ENCODE results near the gene LRRC41. TPM values are rescaled to one million over a fixed set of nuclear protein-coding genes. Genes with fewer than 3 reads are reported as not detected.

Gene LRRC41
- total RNA-seq, 1 donor from 2014 or later: 63.1 TPM

DNA sequence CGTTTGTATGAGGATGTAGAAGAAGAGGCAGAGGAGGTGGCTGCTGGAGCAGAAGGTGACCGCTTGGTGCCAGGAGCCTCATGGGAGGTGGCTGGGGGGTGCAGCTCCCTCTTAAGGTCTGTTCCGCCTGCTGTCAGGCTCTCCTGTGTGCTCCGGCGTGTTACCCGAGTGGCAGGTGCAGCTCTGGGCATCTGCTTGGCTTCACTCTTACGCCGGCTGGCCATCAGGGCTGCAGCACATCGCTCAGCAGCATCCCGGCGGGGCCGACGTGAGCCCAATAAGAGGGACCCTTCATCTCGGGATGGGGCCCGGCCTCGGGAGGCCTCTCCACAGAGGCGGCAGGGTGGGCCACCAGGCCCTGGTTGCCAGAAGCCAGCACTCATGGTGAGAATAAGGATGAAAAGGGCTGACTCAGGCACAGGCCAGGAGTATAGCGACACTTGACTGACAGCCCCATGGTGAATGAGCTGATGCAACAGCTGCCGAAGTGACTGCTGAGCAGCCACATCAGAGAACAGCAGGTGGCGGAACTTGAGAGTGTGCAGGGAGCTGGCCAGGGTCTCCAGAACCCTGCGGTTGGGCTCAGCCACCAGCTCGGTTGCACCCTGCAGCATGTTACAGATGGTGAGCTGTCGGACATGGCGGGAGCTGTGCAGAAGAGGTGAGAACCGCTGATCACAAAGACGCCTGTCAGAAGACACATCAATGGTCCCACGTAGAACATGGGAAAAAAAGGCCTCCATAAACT lies 17.5 kb downstream of the LRRC41 start:
- Mint-ChIP-seq H3K27ac (peak overlapping the region; percentile 74), H3K4me1 (peaks cover 21% of the 10 kb centered on the region)

DNA sequence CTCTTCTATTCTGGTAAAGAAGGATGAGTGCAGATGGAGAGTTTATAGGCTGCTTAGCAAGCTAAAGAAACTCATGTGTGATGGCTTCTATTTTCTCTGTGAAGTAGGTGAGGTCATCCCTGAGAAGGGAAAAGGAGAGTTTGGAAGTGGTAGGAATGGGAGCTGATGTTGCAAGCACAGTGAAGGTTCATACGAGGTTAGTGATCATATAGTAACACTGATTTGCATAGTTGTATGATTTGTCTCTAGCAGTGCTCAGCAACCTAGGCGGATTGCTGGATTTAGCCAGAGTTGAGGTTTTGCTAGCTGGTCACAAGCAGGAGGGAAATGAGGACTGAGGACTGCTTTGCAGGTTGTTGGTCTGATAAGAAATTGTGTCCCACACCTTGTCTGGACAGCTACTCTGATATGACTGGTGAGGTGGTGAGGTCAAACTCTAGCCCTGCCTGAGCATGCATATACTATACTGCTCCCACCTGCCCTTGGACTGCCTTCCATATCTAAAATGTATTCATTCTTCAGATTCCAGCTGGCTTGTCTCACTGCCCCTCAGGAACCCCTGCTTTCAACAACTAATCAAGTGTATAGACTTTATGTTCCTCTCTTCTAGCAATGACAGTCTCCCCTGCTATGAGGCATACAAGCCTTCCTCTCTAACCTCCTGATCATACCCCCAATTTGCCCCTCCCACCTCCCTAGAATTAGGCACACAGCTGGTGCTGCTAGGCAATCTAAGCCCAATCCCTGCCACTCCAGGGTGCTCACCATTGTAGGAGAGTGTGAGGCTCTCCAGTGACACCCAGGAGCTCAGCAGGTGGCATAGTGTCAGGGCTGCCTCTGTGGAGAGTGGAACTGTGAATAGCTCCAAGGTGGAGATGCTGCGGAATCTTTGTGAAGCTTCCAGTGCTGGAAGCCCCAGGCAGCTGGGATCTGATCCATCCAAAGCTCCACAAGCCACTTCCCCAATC lies 18.5 kb downstream of the LRRC41 start:
- Mint-ChIP-seq H3K4me1 (peaks cover 21% of the 10 kb centered on the region), H3K27me3 (no peaks in the 10 kb centered on the region), H3K27ac (peak overlapping the region; percentile 71), H3K36me3 (ENCODE audit: low read depth) (peaks cover 56% of the 10 kb centered on the region), H3K4me3 (no peak overlapping the region), H3K9me3 (no peaks in the 10 kb centered on the region)
- intact Hi-C loops (cut with micrococcal nuclease): loop anchor here (5.0 kb wide), 1 partner anchor 57 kb away; the partner anchor contains the start of gene NSUN4
- no peak for DNase-seq

More for the DNA sequence above, 17.5 kb downstream of the LRRC41 start:
- Mint-ChIP-seq H3K9me3 (no peaks in the 10 kb centered on the region), H3K27me3 (no peaks in the 10 kb centered on the region), H3K36me3 (ENCODE audit: low read depth) (peaks cover 53% of the 10 kb centered on the region), H3K4me3 (no peak overlapping the region)
- peak; percentile 81 for DNase-seq
- intact Hi-C loops (cut with micrococcal nuclease): loop anchor here (5.0 kb wide), 1 partner anchor 56 kb away; the partner anchor contains the start of gene NSUN4

DNA sequence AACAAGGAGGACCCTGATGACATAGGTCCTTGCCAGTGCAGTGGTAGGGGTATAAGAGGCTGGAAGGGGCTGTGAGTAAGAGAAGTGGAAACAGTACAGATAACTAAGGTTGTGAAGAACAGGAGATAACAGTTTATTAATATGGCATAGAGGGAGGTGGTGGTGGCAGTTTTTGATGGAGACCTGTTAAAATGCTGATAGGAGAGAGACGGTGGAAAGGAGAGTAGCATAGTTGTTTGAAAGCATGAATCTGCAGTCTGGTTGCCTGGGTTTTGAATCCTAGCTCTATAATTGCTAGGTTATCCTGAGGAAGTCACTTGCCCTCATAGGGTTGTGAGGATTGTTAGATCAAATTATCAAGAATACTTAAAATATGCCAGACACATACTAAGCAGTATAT lies 19.4 kb downstream of the LRRC41 start:
- H3K27me3 Mint-ChIP-seq: no peaks in the 10 kb centered on the region
- no peak overlapping the region for H3K4me3 Mint-ChIP-seq
- H3K27ac Mint-ChIP-seq: no peak overlapping the region
- H3K36me3 Mint-ChIP-seq (ENCODE audit: low read depth): peaks cover 54% of the 10 kb centered on the region
- H3K4me1 Mint-ChIP-seq: peaks cover 21% of the 10 kb centered on the region
- no peak for DNase-seq
- intact Hi-C loops (cut with micrococcal nuclease): no loop called here
- no peaks in the 10 kb centered on the region for H3K9me3 Mint-ChIP-seq

DNA sequence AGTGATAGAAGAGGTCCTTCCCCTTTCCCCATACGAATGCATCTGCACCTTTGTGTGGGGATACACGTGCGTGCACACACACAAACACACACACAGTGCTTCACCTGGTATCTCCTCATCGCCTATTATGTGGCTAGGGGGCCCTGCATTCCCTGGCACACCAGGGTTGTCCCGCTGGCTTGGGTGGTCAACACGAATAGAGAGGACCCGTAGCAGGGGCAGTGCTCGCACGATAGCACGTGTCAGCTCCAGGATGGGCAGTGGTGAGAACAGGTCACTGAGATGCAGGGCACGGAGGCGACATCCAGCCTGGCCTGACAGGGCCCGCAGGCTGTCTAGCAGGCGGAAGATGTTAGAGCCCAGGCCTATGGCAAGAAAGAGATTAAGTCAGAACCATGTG lies 22.4 kb downstream of the LRRC41 start:
- Mint-ChIP-seq H3K36me3 (ENCODE audit: low read depth) (peaks cover 55% of the 10 kb centered on the region), H3K27ac (no peak overlapping the region), H3K9me3 (no peaks in the 10 kb centered on the region), H3K4me1 (peaks cover 8% of the 10 kb centered on the region), H3K27me3 (no peaks in the 10 kb centered on the region), H3K4me3 (no peak overlapping the region)
- no peak for DNase-seq
- intact Hi-C loops (cut with micrococcal nuclease): no loop called here

DNA sequence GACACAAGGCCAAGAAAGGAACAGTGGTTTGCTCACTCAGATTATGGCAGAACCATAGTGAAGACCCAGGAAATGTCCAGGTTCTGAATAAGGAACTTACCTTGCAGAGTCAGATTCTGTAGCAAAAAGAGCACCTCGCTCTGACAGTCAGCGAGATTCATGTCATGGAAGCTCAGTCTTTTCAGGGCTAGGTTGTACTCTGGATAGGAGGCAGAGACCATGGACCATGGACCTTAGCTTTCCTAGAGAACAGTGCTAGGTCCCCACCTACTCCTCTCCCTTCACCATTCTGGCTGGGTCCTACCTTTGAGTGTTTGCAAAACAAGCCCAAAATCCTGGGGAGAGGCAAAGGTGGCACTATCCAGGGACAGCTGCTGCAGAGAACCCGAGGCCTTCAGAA lies 23.3 kb downstream of the LRRC41 start:
- H3K9me3 Mint-ChIP-seq: no peaks in the 10 kb centered on the region
- no peaks in the 10 kb centered on the region for H3K27me3 Mint-ChIP-seq
- intact Hi-C loops (cut with micrococcal nuclease): no loop called here
- no peak overlapping the region for H3K27ac Mint-ChIP-seq
- peaks cover 60% of the 10 kb centered on the region for H3K36me3 Mint-ChIP-seq (ENCODE audit: low read depth)
- H3K4me1 Mint-ChIP-seq: peaks cover 5% of the 10 kb centered on the region
- H3K4me3 Mint-ChIP-seq: no peak overlapping the region
- no peak for DNase-seq

DNA sequence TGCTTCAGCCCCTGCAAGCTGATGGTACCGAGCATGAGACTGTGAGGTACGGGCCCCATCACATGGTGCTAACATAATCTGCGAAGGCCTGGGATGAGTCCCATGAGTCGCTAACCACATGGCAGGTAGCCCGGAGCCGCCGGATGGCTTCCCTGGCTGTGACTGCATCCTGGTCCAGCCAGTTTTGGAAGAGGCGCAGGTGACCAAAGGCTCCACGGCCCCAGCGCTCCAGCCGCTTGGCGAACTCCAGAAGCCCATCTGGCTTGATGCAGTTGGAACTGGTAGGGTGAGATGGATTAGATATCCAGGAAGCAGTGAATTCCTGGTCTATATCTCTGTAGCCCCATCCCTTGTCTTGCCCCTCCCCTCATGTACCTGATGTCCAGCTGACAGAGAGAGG lies 24.6 kb downstream of the LRRC41 start:
- DNase-seq: no peak
- Mint-ChIP-seq H3K27me3 (no peaks in the 10 kb centered on the region), H3K27ac (no peak overlapping the region), H3K4me1 (no peaks in the 10 kb centered on the region), H3K4me3 (no peak overlapping the region), H3K9me3 (no peaks in the 10 kb centered on the region), H3K36me3 (ENCODE audit: low read depth) (peaks cover 59% of the 10 kb centered on the region)
- intact Hi-C loops (cut with micrococcal nuclease): no loop called here

DNA sequence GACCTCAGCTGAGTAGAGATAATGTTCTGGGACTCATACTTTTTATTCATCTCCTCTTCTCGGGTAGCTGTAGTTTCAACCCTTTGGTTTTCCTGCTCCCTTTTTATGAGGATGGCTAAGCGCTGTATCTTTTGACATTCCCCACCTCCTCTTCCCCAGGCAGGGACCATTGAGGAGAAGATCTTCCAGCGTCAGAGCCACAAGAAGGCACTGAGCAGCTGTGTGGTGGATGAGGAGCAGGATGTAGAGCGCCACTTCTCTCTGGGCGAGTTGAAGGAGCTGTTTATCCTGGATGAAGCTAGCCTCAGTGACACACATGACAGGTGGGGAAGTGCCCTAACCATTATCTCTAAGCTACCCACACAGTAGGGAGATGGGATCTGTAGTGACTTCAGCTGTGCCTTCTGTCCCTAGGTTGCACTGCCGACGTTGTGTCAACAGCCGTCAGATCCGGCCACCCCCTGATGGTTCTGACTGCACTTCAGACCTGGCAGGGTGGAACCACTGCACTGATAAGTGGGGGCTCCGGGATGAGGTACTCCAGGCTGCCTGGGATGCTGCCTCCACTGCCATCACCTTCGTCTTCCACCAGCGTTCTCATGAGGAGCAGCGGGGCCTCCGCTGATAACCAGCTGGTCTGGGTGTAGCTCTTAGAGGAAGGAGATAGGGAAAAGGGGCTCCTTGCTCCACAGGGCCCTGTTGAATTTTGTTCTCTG lies 25.6 kb downstream of the LRRC41 start:
- no peaks in the 10 kb centered on the region for H3K9me3 Mint-ChIP-seq
- peaks cover 56% of the 10 kb centered on the region for H3K36me3 Mint-ChIP-seq (ENCODE audit: low read depth)
- H3K4me3 Mint-ChIP-seq: no peak overlapping the region
- no peaks in the 10 kb centered on the region for H3K27me3 Mint-ChIP-seq
- no peak overlapping the region for H3K27ac Mint-ChIP-seq
- no peak for DNase-seq
- intact Hi-C loops (cut with micrococcal nuclease): no loop called here
- H3K4me1 Mint-ChIP-seq: no peaks in the 10 kb centered on the region

DNA sequence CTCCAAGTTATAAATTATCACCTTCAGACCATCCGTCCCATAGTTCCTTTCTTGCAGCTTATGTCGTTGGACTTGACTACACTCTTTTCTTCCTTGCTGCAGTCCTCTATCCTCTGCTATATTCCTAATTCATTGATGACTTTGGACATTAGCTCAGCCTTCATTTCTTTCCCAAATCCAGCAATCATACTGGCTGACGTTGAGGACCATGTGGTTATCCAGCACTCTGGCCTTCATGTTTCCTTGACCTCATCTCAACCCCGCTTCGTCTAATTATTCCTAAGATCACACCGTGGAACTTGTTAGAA lies 28.4 kb downstream of the LRRC41 start:
- no peak overlapping the region for H3K4me3 Mint-ChIP-seq
- DNase-seq: no peak
- H3K36me3 Mint-ChIP-seq (ENCODE audit: low read depth): peaks cover 60% of the 10 kb centered on the region
- H3K27me3 Mint-ChIP-seq: no peaks in the 10 kb centered on the region
- peak overlapping the region; percentile 21 for H3K27ac Mint-ChIP-seq
- H3K4me1 Mint-ChIP-seq: no peaks in the 10 kb centered on the region
- intact Hi-C loops (cut with micrococcal nuclease): no loop called here
- no peaks in the 10 kb centered on the region for H3K9me3 Mint-ChIP-seq

DNA sequence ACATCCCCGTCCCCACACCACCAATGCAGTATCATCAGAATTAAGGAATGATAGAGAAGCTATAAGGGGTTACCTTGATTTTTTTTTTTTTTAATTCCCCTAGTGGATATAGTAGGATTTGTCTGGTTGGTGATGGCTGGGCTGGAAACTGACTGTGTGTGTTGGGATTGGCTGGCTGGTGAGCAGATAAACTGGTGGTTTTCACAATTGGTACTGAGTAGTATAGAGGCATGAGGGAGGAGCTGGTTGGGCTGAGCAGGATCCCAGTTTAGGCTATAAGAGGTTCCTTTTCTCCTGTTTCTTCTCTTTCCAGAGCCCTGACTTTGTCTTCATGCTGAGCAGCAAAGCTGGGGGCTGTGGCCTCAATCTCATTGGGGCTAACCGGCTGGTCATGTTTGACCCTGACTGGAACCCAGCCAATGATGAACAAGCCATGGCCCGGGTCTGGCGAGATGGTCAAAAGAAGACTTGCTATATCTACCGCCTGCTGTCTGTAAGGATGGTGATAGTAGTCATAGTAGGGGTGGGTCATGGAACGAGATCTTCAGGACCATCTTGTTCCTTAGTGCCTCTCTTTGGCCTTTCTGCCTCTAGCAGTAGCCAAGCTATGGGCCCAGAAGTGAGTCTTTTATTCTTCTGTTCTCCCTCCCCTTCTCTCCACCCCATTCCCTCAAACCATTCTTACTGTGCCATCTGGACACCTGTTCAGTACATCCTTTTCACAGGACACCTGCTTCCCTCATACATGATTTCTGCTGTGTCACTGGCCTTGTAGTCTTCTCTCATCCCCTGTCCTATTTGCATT lies 29.0 kb downstream of the LRRC41 start:
- Mint-ChIP-seq H3K9me3 (no peaks in the 10 kb centered on the region), H3K4me3 (no peak overlapping the region), H3K27me3 (no peaks in the 10 kb centered on the region), H3K27ac (no peak overlapping the region), H3K36me3 (ENCODE audit: low read depth) (peaks cover 63% of the 10 kb centered on the region), H3K4me1 (no peaks in the 10 kb centered on the region)
- intact Hi-C loops (cut with micrococcal nuclease): no loop called here
- no peak for DNase-seq

DNA sequence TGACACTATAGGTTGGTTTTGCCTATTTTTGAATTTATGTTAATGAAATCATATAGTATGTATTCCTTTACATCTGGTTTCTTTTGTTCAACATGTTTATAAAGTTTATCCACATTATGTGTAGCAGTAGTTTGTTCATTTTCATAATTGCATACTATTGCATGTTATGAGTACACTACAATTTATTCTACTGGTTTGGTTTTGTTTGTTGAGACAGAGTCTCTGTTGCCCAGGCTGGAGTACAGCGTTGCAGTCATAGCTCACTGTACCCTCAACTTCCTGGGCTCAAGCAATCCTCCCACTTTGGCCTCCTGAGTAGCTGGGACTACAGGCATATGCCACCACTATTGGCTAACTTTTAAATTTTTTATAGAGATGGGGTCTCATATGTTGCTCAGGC lies 34.8 kb downstream of the LRRC41 start:
- H3K36me3 Mint-ChIP-seq (ENCODE audit: low read depth): peaks cover 63% of the 10 kb centered on the region
- H3K27ac Mint-ChIP-seq: peak overlapping the region; percentile 5
- no peaks in the 10 kb centered on the region for H3K4me1 Mint-ChIP-seq
- H3K4me3 Mint-ChIP-seq: no peak overlapping the region
- no peaks in the 10 kb centered on the region for H3K9me3 Mint-ChIP-seq
- intact Hi-C loops (cut with micrococcal nuclease): no loop called here
- DNase-seq: no peak
- no peaks in the 10 kb centered on the region for H3K27me3 Mint-ChIP-seq

DNA sequence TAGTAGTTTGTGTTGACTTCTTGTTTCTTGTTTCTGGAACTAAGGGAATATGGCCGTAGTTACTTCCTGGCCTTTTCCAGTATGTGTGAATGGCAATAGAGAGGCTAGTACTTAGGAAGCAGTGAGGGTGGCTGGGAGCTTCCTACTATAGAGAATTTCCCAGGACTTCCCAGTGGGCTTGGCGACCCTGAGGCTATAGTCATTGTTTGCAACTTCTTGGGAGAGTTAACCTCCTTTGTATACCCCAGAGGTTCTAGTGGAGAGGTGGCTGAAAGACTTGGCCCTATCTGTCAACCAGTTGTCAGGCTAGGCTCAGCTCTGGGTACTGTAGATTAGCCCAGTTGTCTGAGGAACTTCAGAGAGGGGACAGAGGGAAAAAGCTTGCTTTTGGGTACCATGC lies 40.3 kb downstream of the LRRC41 start:
- Mint-ChIP-seq H3K4me3 (no peak overlapping the region), H3K27ac (no peak overlapping the region), H3K4me1 (no peaks in the 10 kb centered on the region), H3K27me3 (no peaks in the 10 kb centered on the region), H3K36me3 (ENCODE audit: low read depth) (peaks cover 59% of the 10 kb centered on the region), H3K9me3 (no peaks in the 10 kb centered on the region)
- DNase-seq: no peak
- intact Hi-C loops (cut with micrococcal nuclease): no loop called here

DNA sequence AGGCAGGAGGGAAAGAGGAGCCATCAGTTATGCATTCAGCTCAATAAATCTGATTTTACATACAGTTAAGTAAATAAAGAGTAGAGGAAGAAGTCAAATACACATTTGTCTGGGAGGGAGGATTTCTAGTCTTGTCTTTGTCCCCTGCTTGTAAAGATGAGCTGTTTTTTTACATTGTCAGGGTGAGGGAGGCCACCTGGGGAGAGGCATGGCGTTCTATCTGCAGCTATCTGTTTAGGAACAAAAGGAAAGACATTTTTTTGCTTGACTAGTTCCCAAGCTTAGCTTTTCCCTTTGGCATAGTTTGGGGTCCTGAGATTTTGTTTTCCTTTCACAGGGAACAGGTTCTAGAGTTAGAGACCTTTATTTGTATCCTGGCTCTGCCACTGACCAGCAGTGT lies 40.9 kb downstream of the LRRC41 start:
- Mint-ChIP-seq H3K9me3 (no peaks in the 10 kb centered on the region), H3K4me1 (no peaks in the 10 kb centered on the region), H3K4me3 (no peak overlapping the region), H3K27ac (no peak overlapping the region), H3K36me3 (ENCODE audit: low read depth) (peaks cover 61% of the 10 kb centered on the region), H3K27me3 (no peaks in the 10 kb centered on the region)
- intact Hi-C loops (cut with micrococcal nuclease): no loop called here
- DNase-seq: no peak

DNA sequence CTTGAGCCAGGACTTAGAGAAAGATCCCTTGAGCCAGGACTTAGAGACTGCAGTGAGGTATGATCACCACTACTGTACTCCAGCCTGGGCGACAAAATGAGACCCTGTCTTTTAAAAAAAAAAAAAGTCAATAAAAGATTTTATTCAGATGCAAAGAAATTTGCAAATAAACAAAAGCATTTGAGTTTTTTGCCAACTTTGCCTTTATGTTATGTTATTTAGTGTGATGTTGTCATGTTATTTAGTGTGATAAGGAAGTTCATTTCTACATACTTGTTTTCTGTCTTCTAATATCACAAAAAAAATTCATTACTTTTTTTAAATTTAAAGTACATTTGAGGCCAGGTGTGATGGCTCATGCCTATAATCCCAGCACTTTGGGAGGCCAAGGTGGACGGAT lies 46.9 kb downstream of the LRRC41 start:
- Mint-ChIP-seq H3K27me3 (no peaks in the 10 kb centered on the region), H3K9me3 (no peaks in the 10 kb centered on the region), H3K4me3 (no peak overlapping the region), H3K27ac (no peak overlapping the region), H3K4me1 (peaks cover 16% of the 10 kb centered on the region), H3K36me3 (ENCODE audit: low read depth) (peaks cover 56% of the 10 kb centered on the region)
- intact Hi-C loops (cut with micrococcal nuclease): no loop called here
- no peak for DNase-seq
